WTC11 (cell line): ENCODE data around the gene NTRK1.

Experiments used
- ATF3 ChIP-seq: sonication (generic); formaldehyde crosslinking; conservative IDR thresholded peaks from 2 replicates; pipeline ENCODE4 v1.8.1; 2022; ENCODE audit warnings: mild to moderate bottlenecking, missing genetic modification reagents
- CTCF ChIP-seq: fragments of 200-600 bp; IDR thresholded peaks from 2 replicates; pipeline ENCODE4 v1.8.0; 2022; ENCODE audit warnings: antibody characterized with exemption
- ETV6 ChIP-seq: sonication (generic); formaldehyde crosslinking; IDR thresholded peaks from 2 replicates; pipeline ENCODE4 v1.8.1; 2022; ENCODE audit warnings: mild to moderate bottlenecking, missing genetic modification reagents
- ZNF263 ChIP-seq: sonication (generic); formaldehyde crosslinking; IDR thresholded peaks from 2 replicates; pipeline ENCODE4 v1.8.1; 2022; ENCODE audit warnings: low read depth, mild to moderate bottlenecking, moderate library complexity, missing genetic modification reagents
- ZNF396 ChIP-seq: fragments of 250-450 bp; sonication (Bioruptor Pico); IDR thresholded peaks from 2 replicates; pipeline ENCODE4 v1.8.0; 2021; ENCODE audit warnings: mild to moderate bottlenecking, moderate library complexity, borderline replicate concordance

DNA sequence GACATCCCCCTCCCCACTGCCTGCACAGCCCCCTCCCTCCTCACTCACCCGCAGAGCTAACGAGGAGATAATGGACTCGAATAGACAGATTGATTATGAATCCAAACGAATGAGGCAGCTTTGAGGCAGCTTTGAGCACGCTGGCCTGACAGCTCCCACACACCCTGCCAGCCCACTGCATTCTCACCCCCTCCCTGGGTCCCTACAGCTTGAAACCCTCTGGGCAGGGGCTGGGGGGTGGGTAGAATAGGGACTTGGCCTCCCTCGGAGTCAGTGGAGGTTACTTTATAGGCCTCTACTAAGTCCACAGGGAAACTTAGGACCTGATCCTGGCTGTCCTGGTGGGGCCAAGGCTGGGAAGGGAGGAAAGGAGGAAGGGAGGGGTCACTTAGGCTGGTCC lies 1.9 kb downstream of the NTRK1 start:
- TF ChIP-seq CTCF (no peak), ZNF263 (CRISPR knock-in tag) (no peak), ATF3 (CRISPR knock-in tag) (no peak), ZNF396 (no peak), ETV6 (no peak)
